ENCODE measurements around the gene NLRC5.

DNA sequence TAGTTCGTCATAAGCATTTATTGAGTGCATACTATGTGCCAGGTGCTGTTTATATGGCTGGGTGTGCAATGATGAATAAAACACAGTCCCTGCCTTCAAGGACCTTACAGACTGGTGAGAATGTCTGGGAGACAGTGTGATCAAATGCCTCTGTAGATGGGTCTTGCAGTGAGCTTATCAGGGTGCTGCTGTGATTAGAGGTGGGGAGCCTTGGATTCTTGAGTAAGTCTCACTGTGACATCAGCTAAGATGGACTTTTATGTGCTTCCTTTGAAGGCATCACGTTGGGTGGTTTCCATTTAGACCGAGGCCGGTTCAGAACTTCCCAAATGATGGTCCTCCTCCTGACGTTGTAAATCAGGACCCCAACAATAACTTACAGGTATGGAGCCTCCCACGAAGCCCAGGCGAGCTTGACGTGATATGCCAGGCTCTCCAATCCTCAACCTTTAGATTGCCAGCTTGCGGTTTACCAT is 47.5 kb upstream of the NLRC5 start:
- TF ChIP-seq GATA2 (IDR thresholded peaks at IDR 0.05; ENCODE audit: low read depth, low read length) (no peak), GATA3 (IDR thresholded peaks at IDR 0.05; ENCODE audit: low read depth, low read length) (no peak)

Data from SH-SY5Y (cell line).